Calu3 (cell line): ENCODE data around the gene ADA. TPM values are rescaled to one million over a fixed set of nuclear protein-coding genes. Genes with fewer than 3 reads are reported as not detected.

Source experiments
- BruUV-seq: library from RNA; stranded (reverse); fragments of 400-500 nt; replicated peaks from 2 replicates; lab custom pipeline; 2021; lab: Mats Ljungman, UMichigan
- CTCF ChIA-PET: fragments of 300-600 bp; sonication (Branson Sonifier 250); formaldehyde crosslinking; loops from one replicate; lab custom pipeline; 2022; ENCODE audit warnings: antibody characterized with exemption; lab: Charles Lee
- DNase-seq: peaks from one replicate; pipeline ENCODE4 v3.0.0; 2022
- H3K27ac Mint-ChIP-seq: one replicate; pipeline ENCODE4 v1.8.0; 2022; ENCODE audit warnings: mixed read lengths; ENCODE audit not compliant: unreplicated experiment
- H3K27me3 Mint-ChIP-seq: one replicate; pipeline ENCODE4 v1.8.0; 2022; ENCODE audit warnings: mixed read lengths; ENCODE audit not compliant: unreplicated experiment
- H3K36me3 Mint-ChIP-seq: one replicate; pipeline ENCODE4 v1.8.0; 2022; ENCODE audit warnings: mild to moderate bottlenecking, moderate library complexity, mixed read lengths; ENCODE audit not compliant: insufficient read depth, unreplicated experiment
- H3K4me1 Mint-ChIP-seq: one replicate; pipeline ENCODE4 v1.8.0; 2022; ENCODE audit warnings: mild to moderate bottlenecking, low read depth, mixed read lengths; ENCODE audit not compliant: unreplicated experiment
- H3K4me3 Mint-ChIP-seq: one replicate; pipeline ENCODE4 v1.8.0; 2022; ENCODE audit warnings: mild to moderate bottlenecking, low read depth, moderate library complexity, mixed read lengths; ENCODE audit not compliant: unreplicated experiment
- H3K9me3 Mint-ChIP-seq: one replicate; pipeline ENCODE4 v1.8.0; 2022; ENCODE audit warnings: low read depth, mixed read lengths; ENCODE audit not compliant: unreplicated experiment
- CTCF ChIP-seq: fragments of 200-600 bp; IDR thresholded peaks from one replicate; pipeline ENCODE4 v1.8.0; 2022; ENCODE audit warnings: antibody characterized with exemption; ENCODE audit not compliant: unreplicated experiment
- intact Hi-C: fragments of 100-400 bp; cut with micrococcal nuclease; formaldehyde crosslinking; loops from one replicate; pipeline ENCODE4 v1.10.0; 2022; ENCODE audit not compliant: unreplicated experiment
- total RNA-seq: library from RNA; stranded (reverse); gene quantifications from 2 replicates; pipeline ENCODE4 v1.2.3, GENCODE V29; 2022

ADA gene
- total RNA-seq, 1 experiment from 2014 or later: 7.5 TPM

- Mint-ChIP-seq H3K4me1 (peaks cover 13% of the 10 kb centered on the region), H3K27me3 (no peaks in the 10 kb centered on the region), H3K9me3 (no peaks in the 10 kb centered on the region), H3K4me3 (no peak overlapping the region), H3K36me3 (no peaks in the 10 kb centered on the region), H3K27ac (no peak overlapping the region)
- intact Hi-C loops: no loop called here
- no TSS peak for BruUV-seq
- TF ChIP-seq CTCF: no peak
- no peak for DNase-seq
- CTCF ChIA-PET: interaction anchor here (0.6 kb wide), 1 partner anchor 244 kb away, joined by 3 read pairs; no protein-coding TSS in a partner anchor
These were observed 53.6 kb downstream of the ADA start for GRCh38 chr20:44597930-44598329.

GRCh38 chr20:44597516-44597915 is 54.0 kb downstream of the ADA start:
- peaks cover 13% of the 10 kb centered on the region for H3K4me1 Mint-ChIP-seq
- H3K4me3 Mint-ChIP-seq: no peak overlapping the region
- H3K36me3 Mint-ChIP-seq: no peaks in the 10 kb centered on the region
- no peak overlapping the region for H3K27ac Mint-ChIP-seq
- H3K9me3 Mint-ChIP-seq: no peaks in the 10 kb centered on the region
- BruUV-seq: no TSS peak
- no peaks in the 10 kb centered on the region for H3K27me3 Mint-ChIP-seq
- intact Hi-C loops: no loop called here
- DNase-seq: no peak
- CTCF ChIA-PET: interaction anchor here (0.6 kb wide), 1 partner anchor 82 kb away, joined by 7 read pairs; no protein-coding TSS in a partner anchor
- no peak for TF ChIP-seq CTCF

- DNase-seq: no peak
These were observed 54.6 kb downstream of the ADA start for GRCh38 chr20:44596876-44597275.

GRCh38 chr20:44596010-44596409 is 55.5 kb downstream of the ADA start:
- peaks cover 13% of the 10 kb centered on the region for H3K4me1 Mint-ChIP-seq
- no peak for TF ChIP-seq CTCF
- DNase-seq: no peak
- no peaks in the 10 kb centered on the region for H3K36me3 Mint-ChIP-seq
- BruUV-seq: no TSS peak
- no peaks in the 10 kb centered on the region for H3K27me3 Mint-ChIP-seq
- no peak overlapping the region for H3K4me3 Mint-ChIP-seq
- no peak overlapping the region for H3K27ac Mint-ChIP-seq
- H3K9me3 Mint-ChIP-seq: no peaks in the 10 kb centered on the region
- CTCF ChIA-PET: no interaction called here
- intact Hi-C loops: no loop called here

More at GRCh38 chr20:44596876-44597275, 54.6 kb downstream of the ADA start:
- Mint-ChIP-seq H3K9me3 (no peaks in the 10 kb centered on the region), H3K4me1 (peaks cover 13% of the 10 kb centered on the region), H3K27ac (no peak overlapping the region), H3K36me3 (no peaks in the 10 kb centered on the region), H3K27me3 (no peaks in the 10 kb centered on the region), H3K4me3 (no peak overlapping the region)
- no TSS peak for BruUV-seq
- intact Hi-C loops: no loop called here
- TF ChIP-seq CTCF: no peak
- CTCF ChIA-PET: interaction anchor here (0.6 kb wide), 1 partner anchor 81 kb away, joined by 7 read pairs; no protein-coding TSS in a partner anchor
